Suprapubic skin (tissue), 3 donors: Measurements from ENCODE around the gene REG1A.

ENCODE experiments used
- POLR2A ChIP-seq, 2 donors: fragments of 450-650 bp; IDR thresholded peaks; one replicate each; pipeline ENCODE4 v1.6.1; 2017; ENCODE audit warnings: antibody characterized with exemption in 2 of 2, mild to moderate bottlenecking in 2 of 2, moderate library complexity in 2 of 2
- TF ChIP-seq, protein P1 (sequence below), 2 donors: fragments of 200-600 bp in 1 of 2; fragments of 450-650 bp in 1 of 2; sonication (generic) in 1 of 2; IDR thresholded peaks; one replicate each; pipeline ENCODE4 v1.5.1; 2016 to 2019; ENCODE audit warnings: antibody characterized with exemption in 2 of 2, mild to moderate bottlenecking in 1 of 2, moderate library complexity in 1 of 2

- TF ChIP-seq, protein P1, sequence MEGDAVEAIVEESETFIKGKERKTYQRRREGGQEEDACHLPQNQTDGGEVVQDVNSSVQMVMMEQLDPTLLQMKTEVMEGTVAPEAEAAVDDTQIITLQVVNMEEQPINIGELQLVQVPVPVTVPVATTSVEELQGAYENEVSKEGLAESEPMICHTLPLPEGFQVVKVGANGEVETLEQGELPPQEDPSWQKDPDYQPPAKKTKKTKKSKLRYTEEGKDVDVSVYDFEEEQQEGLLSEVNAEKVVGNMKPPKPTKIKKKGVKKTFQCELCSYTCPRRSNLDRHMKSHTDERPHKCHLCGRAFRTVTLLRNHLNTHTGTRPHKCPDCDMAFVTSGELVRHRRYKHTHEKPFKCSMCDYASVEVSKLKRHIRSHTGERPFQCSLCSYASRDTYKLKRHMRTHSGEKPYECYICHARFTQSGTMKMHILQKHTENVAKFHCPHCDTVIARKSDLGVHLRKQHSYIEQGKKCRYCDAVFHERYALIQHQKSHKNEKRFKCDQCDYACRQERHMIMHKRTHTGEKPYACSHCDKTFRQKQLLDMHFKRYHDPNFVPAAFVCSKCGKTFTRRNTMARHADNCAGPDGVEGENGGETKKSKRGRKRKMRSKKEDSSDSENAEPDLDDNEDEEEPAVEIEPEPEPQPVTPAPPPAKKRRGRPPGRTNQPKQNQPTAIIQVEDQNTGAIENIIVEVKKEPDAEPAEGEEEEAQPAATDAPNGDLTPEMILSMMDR (IDR thresholded peaks at IDR 0.05) = no peak
- no peak for TF ChIP-seq POLR2A (IDR thresholded peaks at IDR 0.05)
Measured at GRCh38 chr2:79082987-79083386, 37.3 kb upstream of the REG1A start.
